HCT116 (cell line): ENCODE results near the gene POLD1. TPM values are rescaled to one million over a fixed set of nuclear protein-coding genes. Genes with fewer than 3 reads are reported as not detected.

Experiments
- ATAC-seq: fragments of 200-7000 bp; cut with Tn5 transposase; 2 replicates; pipeline ENCODE4 v1.9.1; 2020; ENCODE audit warnings: mild to moderate bottlenecking, moderate library complexity
- BruUV-seq: library from RNA; stranded (reverse); fragments of 400-500 nt; replicated peaks from 2 replicates; lab custom pipeline; 2021; lab: Mats Ljungman, UMichigan
- CTCF ChIA-PET: fragments of 300-600 bp; sonication (Branson Sonifier 250); formaldehyde crosslinking; loops from one replicate; lab custom pipeline; 2021; ENCODE audit warnings: antibody characterized with exemption; lab: Charles Lee
- POLR2A ChIA-PET: fragments of 300-600, 350-600 bp; sonication (Branson Sonifier 250); formaldehyde crosslinking; loops from one replicate; lab custom pipeline; 2021; ENCODE audit warnings: antibody characterized with exemption; lab: Charles Lee
- RAD21 ChIA-PET, 2 experiments: fragments of 300-600 bp; sonication (Branson Sonifier 250); formaldehyde crosslinking; loops; one replicate each; lab custom pipeline; 2023; ENCODE audit warnings: low total read pairs in 2 of 2; ENCODE audit not compliant: uncharacterized antibody in 2 of 2, unreplicated experiment in 2 of 2, low non-redundant PET in 1 of 2; lab: Charles Lee
- DNase-seq: peaks from one replicate; pipeline ENCODE4 v3.0.0-alpha.2; 2010; ENCODE audit warnings: low read depth, low spot score
- H2AFZ ChIP-seq: fragments of 200-600 bp; shearing (Covaris generic), sonication (generic); 2 replicates; pipeline ENCODE4 v1.6.1; 2017; ENCODE audit warnings: low read depth, mixed run types, mixed read lengths, antibody characterized with exemption, low read length; ENCODE audit not compliant: poor library complexity, severe bottlenecking
- H3K27ac ChIP-seq: 2 replicates; pipeline ENCODE4 v1.5.1; 2012; ENCODE audit warnings: low read depth, low read length
- H3K27me3 ChIP-seq: fragments of 200-600 bp; sonication (generic); 2 replicates; pipeline ENCODE4 v1.6.1; 2016; ENCODE audit warnings: mixed run types, low read length, mixed read lengths; ENCODE audit not compliant: insufficient read depth
- H3K36me3 ChIP-seq, 2 experiments: fragments of 200-500 bp in 1 of 2; fragments of 200-600 bp in 1 of 2; sonication (Bioruptor generic) in 1 of 2; sonication (generic) in 1 of 2; 2 replicates each; pipeline versions ENCODE4 v1.5.1 to v1.6.1; 2014 to 2016; ENCODE audit warnings: low read length in 2 of 2, inconsistent platforms in 1 of 2, mixed read lengths in 1 of 2, mixed run types in 1 of 2; ENCODE audit not compliant: insufficient read depth in 2 of 2, control insufficient read depth in 1 of 2
- H3K4me1 ChIP-seq, 2 experiments: fragments of 200-600 bp in 1 of 2; sonication (generic) in 1 of 2; 2 replicates each; pipeline versions ENCODE4 v1.5.1 to v1.6.1; 2012 to 2017; ENCODE audit warnings: low read length in 2 of 2, inconsistent platforms in 1 of 2, mild to moderate bottlenecking in 1 of 2, mixed read lengths in 1 of 2, mixed run types in 1 of 2, moderate library complexity in 1 of 2; ENCODE audit not compliant: insufficient read depth in 2 of 2, control insufficient read depth in 1 of 2
- H3K4me2 ChIP-seq: fragments of 200-600 bp; sonication (generic); 2 replicates; pipeline ENCODE4 v1.6.1; 2017; ENCODE audit warnings: mixed run types, low read length, mixed read lengths
- H3K4me3 ChIP-seq, 2 experiments: fragments of 200-600 bp in 1 of 2; sonication (generic) in 1 of 2; replicated peaks in 1 of 2; 2 replicates each; pipeline ENCODE4 v1.5.1; 2011 to 2016; ENCODE audit warnings: low read length in 2 of 2, control low read depth in 1 of 2, low read depth in 1 of 2, mild to moderate bottlenecking in 1 of 2, mixed read lengths in 1 of 2, mixed run types in 1 of 2
- H3K79me2 ChIP-seq: fragments of 200-600 bp; sonication (generic); 2 replicates; pipeline ENCODE4 v1.6.1; 2017; ENCODE audit warnings: mild to moderate bottlenecking, mixed run types, low read length, moderate library complexity, mixed read lengths; ENCODE audit not compliant: insufficient read depth
- H3K9ac ChIP-seq: fragments of 200-600 bp; sonication (generic); 2 replicates; pipeline ENCODE4 v1.6.1; 2016; ENCODE audit warnings: low read length, mixed read lengths
- H3K9me2 ChIP-seq: fragments of 200-600 bp; sonication (generic), shearing (Covaris generic); 2 replicates; pipeline ENCODE4 v1.6.1; 2017; ENCODE audit warnings: mixed run types, mild to moderate bottlenecking, moderate library complexity; ENCODE audit not compliant: insufficient read depth
- H3K9me3 ChIP-seq, 2 experiments: fragments of 200-500 bp in 1 of 2; fragments of 200-600 bp in 1 of 2; sonication (Bioruptor generic) in 1 of 2; sonication (generic) in 1 of 2; 2 replicates each; pipeline ENCODE4 v1.6.1; 2014 to 2017; ENCODE audit warnings: low read length in 2 of 2, mixed read lengths in 2 of 2, inconsistent platforms in 1 of 2, low read depth in 1 of 2, mild to moderate bottlenecking in 1 of 2, mixed run types in 1 of 2, moderate library complexity in 1 of 2; ENCODE audit not compliant: control insufficient read depth in 1 of 2, insufficient read depth in 1 of 2
- H4K20me1 ChIP-seq: fragments of 200-600 bp; sonication (generic), shearing (Covaris generic); 2 replicates; pipeline ENCODE4 v1.6.1; 2017; ENCODE audit warnings: mixed run types, mild to moderate bottlenecking, moderate library complexity; ENCODE audit not compliant: insufficient read depth
- ATF3 ChIP-seq: IDR thresholded peaks from 2 replicates; pipeline ENCODE4 v1.6.1; 2012
- CBX3 ChIP-seq: IDR thresholded peaks from 2 replicates; pipeline ENCODE4 v1.6.1; 2012; ENCODE audit warnings: low read depth
- CEBPB ChIP-seq: IDR thresholded peaks from 2 replicates; pipeline ENCODE4 v1.6.1; 2012; ENCODE audit warnings: low read depth
- CTCF ChIP-seq, 3 experiments: fragments of 200-600 bp in 1 of 3; sonication (generic) in 1 of 3; IDR thresholded peaks in 2 of 3; conservative IDR thresholded peaks in 1 of 3; 2 replicates each; pipeline ENCODE4 v1.5.1; 2012 to 2017; ENCODE audit warnings: low read depth in 2 of 3, low read length in 2 of 3, antibody characterized with exemption in 1 of 3, borderline replicate concordance in 1 of 3, control low read depth in 1 of 3, mild to moderate bottlenecking in 1 of 3, mixed read lengths in 1 of 3, mixed run types in 1 of 3, moderate library complexity in 1 of 3; ENCODE audit not compliant: insufficient read depth in 1 of 3
- EGR1 ChIP-seq: IDR thresholded peaks from 2 replicates; pipeline ENCODE4 v1.6.1; 2012; ENCODE audit warnings: low read depth
- ELF1 ChIP-seq: IDR thresholded peaks from 2 replicates; pipeline ENCODE4 v1.6.1; 2012; ENCODE audit warnings: low read depth, borderline replicate concordance
- EZH2 ChIP-seq: fragments of 200-600 bp; sonication (generic); IDR thresholded peaks from 2 replicates; pipeline ENCODE4 v1.6.1; 2017; ENCODE audit warnings: antibody characterized with exemption, mixed run types
- MAX ChIP-seq: IDR thresholded peaks from 2 replicates; pipeline ENCODE4 v1.6.1; 2012
- POLR2AphosphoS5 ChIP-seq: IDR thresholded peaks from 2 replicates; pipeline ENCODE4 v1.6.1; 2011; ENCODE audit warnings: mild to moderate bottlenecking, low read depth, low read length, moderate library complexity
- REST ChIP-seq: IDR thresholded peaks from 2 replicates; pipeline ENCODE4 v1.6.1; 2012; ENCODE audit warnings: low read depth
- SIN3A ChIP-seq: IDR thresholded peaks from 2 replicates; pipeline ENCODE4 v1.6.1; 2012; ENCODE audit warnings: low read depth
- SRF ChIP-seq: IDR thresholded peaks from 2 replicates; pipeline ENCODE4 v1.6.1; 2012; ENCODE audit warnings: low read depth
- YY1 ChIP-seq: IDR thresholded peaks from 2 replicates; pipeline ENCODE4 v1.6.1; 2011; ENCODE audit warnings: low read length, low read depth, moderate library complexity, mild to moderate bottlenecking; ENCODE audit not compliant: insufficient replicate concordance; ENCODE audit errors: extremely low read depth
- ZBTB33 ChIP-seq: IDR thresholded peaks from 2 replicates; pipeline ENCODE4 v1.6.1; 2011; ENCODE audit warnings: mild to moderate bottlenecking, low read length, moderate library complexity; ENCODE audit not compliant: insufficient replicate concordance; ENCODE audit errors: extremely low read depth
- ZFX ChIP-seq: fragments of 450-650 bp; IDR thresholded peaks from 2 replicates; pipeline ENCODE4 v1.6.1; 2017
- intact Hi-C: fragments of 100-400 bp; cut with micrococcal nuclease; formaldehyde crosslinking; loops from 2 replicates; pipeline ENCODE4 v1.10.0; 2022
- total RNA-seq: library from RNA; stranded (reverse); gene quantifications from one replicate; pipeline ENCODE4 v1.2.1, GENCODE V29; 2021; ENCODE audit not compliant: unreplicated experiment

POLD1 gene
- total RNA-seq, 1 experiment from 2014 or later = 122 TPM

GRCh38 chr19:50433201-50434180, 49.3 kb downstream of the POLD1 start:
- Histone ChIP-seq H3K27ac (no peak overlapping the region), H3K9me3 (no peaks in the 10 kb centered on the region), H3K27me3 (no peaks in the 10 kb centered on the region), H3K9ac (no peak overlapping the region), H3K4me3 (no peak overlapping the region), H3K9me2 (no peaks in the 10 kb centered on the region), H2AFZ (no peak overlapping the region), H3K79me2 (no peaks in the 10 kb centered on the region), H3K36me3 (no peaks in the 10 kb centered on the region), H3K4me1 (peaks cover 6 to 21% of the 10 kb centered on the region in 2 experiments), H4K20me1 (no peaks in the 10 kb centered on the region), H3K4me2 (no peak overlapping the region)
- intact Hi-C loops = no loop called here
- ATAC-seq = no peak
- POLR2A ChIA-PET = no interaction called here
- TF ChIP-seq ZBTB33 = no peak
- no peak for TF ChIP-seq SIN3A
- no peak for TF ChIP-seq CEBPB
- TF ChIP-seq ZFX = no peak
- TF ChIP-seq ATF3 = no peak
- no peak for TF ChIP-seq SRF
- no peak for TF ChIP-seq EGR1
- TF ChIP-seq ELF1 = no peak
- TF ChIP-seq REST = no peak
- TF ChIP-seq EZH2 = no peak
- no peak for TF ChIP-seq YY1
- TF ChIP-seq POLR2AphosphoS5 = no peak
- TF ChIP-seq MAX = no peak
- no peak for TF ChIP-seq CBX3
- TF ChIP-seq CTCF (IDR thresholded peaks at IDR 0.05 in 2 of 3, conservative IDR thresholded peaks at IDR 0.05 in 1 of 3; ENCODE audit: borderline replicate concordance in 1 of 3, insufficient read depth in 1 of 3, low read depth in 2 of 3, low read length in 2 of 3) = no peak
- CTCF ChIA-PET = no interaction called here
- RAD21 ChIA-PET = no interaction called here
- DNase-seq = no peak
- BruUV-seq = no TSS peak
